Lung (tissue), 12 donors: Measurements from ENCODE around the gene NR2C2. TPM values are rescaled to one million over a fixed set of nuclear protein-coding genes. Genes with fewer than 3 reads are reported as not detected.
"Not testable (repeated sequence)": the region's sequence is repeated elsewhere in the genome, so short reads cannot be mapped to it uniquely, and the experiment has no call there.

ENCODE experiments used
- ATAC-seq: fragments of 200-7000 bp; cut with Tn5 transposase; one replicate; pipeline ENCODE4 v1.9.1; 2020; ENCODE audit warnings: moderate number of reproducible peaks; ENCODE audit not compliant: insufficient read depth, low FRiP score
- DNase-seq, 3 donors: peaks; one replicate each; pipeline ENCODE4 v3.0.0-alpha.2; 2013 to 2017
- H3K27ac ChIP-seq, 2 donors: one replicate each; pipeline ENCODE4 v1.5.1; 2013; ENCODE audit warnings: mild to moderate bottlenecking in 2 of 2, moderate library complexity in 2 of 2, control low read depth in 1 of 2, inconsistent platforms in 1 of 2, low read depth in 1 of 2, low read length in 1 of 2
- H3K27me3 ChIP-seq, 3 donors: one replicate each; pipeline ENCODE4 v1.5.1; 2013; ENCODE audit warnings: low read length in 2 of 3; ENCODE audit not compliant: control insufficient read depth in 3 of 3, insufficient read depth in 3 of 3
- H3K36me3 ChIP-seq, 4 donors: one replicate each; pipeline ENCODE4 v1.5.1; 2013; ENCODE audit warnings: low read length in 4 of 4, mild to moderate bottlenecking in 1 of 4, moderate library complexity in 1 of 4; ENCODE audit not compliant: control insufficient read depth in 4 of 4, insufficient read depth in 4 of 4
- H3K4me1 ChIP-seq, 5 donors: one replicate each; pipeline ENCODE4 v1.5.1; 2013; ENCODE audit warnings: low read length in 5 of 5, mild to moderate bottlenecking in 2 of 5, moderate library complexity in 1 of 5; ENCODE audit not compliant: control insufficient read depth in 5 of 5, insufficient read depth in 5 of 5
- H3K4me3 ChIP-seq: one replicate; pipeline ENCODE4 v1.5.1; 2013; ENCODE audit warnings: mild to moderate bottlenecking, control low read depth, moderate library complexity
- H3K9ac ChIP-seq, 2 donors: one replicate each; pipeline ENCODE4 v1.5.1; 2013; ENCODE audit warnings: low read length in 2 of 2, control low read depth in 1 of 2; ENCODE audit not compliant: insufficient read depth in 1 of 2
- H3K9me3 ChIP-seq, 4 donors: one replicate each; pipeline ENCODE4 v1.5.1; 2013; ENCODE audit warnings: low read length in 3 of 4, mild to moderate bottlenecking in 1 of 4, moderate library complexity in 1 of 4; ENCODE audit not compliant: control insufficient read depth in 4 of 4, insufficient read depth in 3 of 4
- CTCF ChIP-seq: IDR thresholded peaks from 2 replicates; pipeline ENCODE4 v1.5.1; 2012; ENCODE audit warnings: mild to moderate bottlenecking; ENCODE audit errors: control extremely low read depth, extremely low read depth
- whole genome bisulfite sequencing, 2 donors: extraction: QIAGEN DNeasy Blood & Tissue Kit; methylation state at CpG; one replicate each; pipeline ENCODE4 v1.1.7; 2013; 5-methylcytosine and 5-hydroxymethylcytosine counted together
- polyA plus RNA-seq, 2 donors: library from polyadenylated mRNA; stranded (reverse); fragments of 200-250 nt; gene quantifications; one replicate each; pipeline ENCODE4 v1.2.1, GENCODE V29; 2013
- total RNA-seq, 2 donors: library from RNA; depleted of rRNA in 1 of 2; stranded (reverse); fragments of >200 nt in 1 of 2; gene quantifications; one replicate each; pipeline ENCODE4 v1.2.1, GENCODE V29; 2014 to 2021
- donor health status: control.
- donor health status: control.
- donor health status: Bipolar disorder and iron deficiency.
- donor health status: healthy.
- donor health status: DM: yes; HTN: yes; CAD: no.

NR2C2 gene
- total and polyA plus RNA-seq, 4 donors, result 9.2 to 71.0 (median 24.8) TPM

- Histone ChIP-seq H3K27me3 (no peaks in the 10 kb centered on the region), H3K9me3 (no peaks in the 10 kb centered on the region), H3K36me3 (peaks cover 0 to 1% (median 0%) of the 10 kb centered on the region in 4 donors), H3K9ac (no peak overlapping the region), H3K4me1 (peaks cover 0 to 14% (median 6%) of the 10 kb centered on the region in 5 donors), H3K4me3 (no peak overlapping the region), H3K27ac (no peak overlapping the region)
- DNase-seq (no peak), ATAC-seq (no peak)
- WGBS, 2 donors, result 93 to 95% methylated on average over 7 of the region's 7 CpGs
- no peak for TF ChIP-seq CTCF
These were observed 44.6 kb downstream of the NR2C2 start for GRCh38 chr3:14991818-14992612.

DNA sequence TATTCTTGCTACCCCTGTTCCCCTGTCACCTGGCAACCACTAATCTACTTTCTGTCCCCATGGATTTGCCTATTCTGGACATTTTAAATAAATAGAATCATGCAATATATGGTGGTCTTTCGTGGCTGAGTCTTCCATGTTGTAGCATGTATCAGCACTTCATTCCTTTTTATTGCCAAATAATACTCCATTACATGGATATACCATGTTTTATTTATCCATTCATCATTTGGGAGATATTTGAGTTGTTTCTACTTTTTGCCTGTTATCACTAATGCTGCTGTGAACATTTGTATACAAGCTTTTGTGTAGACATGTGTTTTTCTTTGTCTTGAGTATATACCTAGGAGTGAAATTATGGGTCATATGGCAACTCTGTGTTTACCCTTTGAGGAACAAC lies 50.6 kb downstream of the NR2C2 start:
- TF ChIP-seq CTCF, result no peak
- ATAC-seq (no peak), DNase-seq (no peak)
- Histone ChIP-seq H3K9ac (no peak overlapping the region), H3K9me3 (peaks cover 0 to 4% (median 0%) of the 10 kb centered on the region in 4 donors), H3K27ac (no peak overlapping the region), H3K36me3 (peaks cover 0 to 7% (median 1%) of the 10 kb centered on the region in 4 donors), H3K4me1 (no peaks in the 10 kb centered on the region), H3K27me3 (no peaks in the 10 kb centered on the region), H3K4me3 (no peak overlapping the region)
- WGBS, 2 donors, result 100% methylated on average over 1 of the region's 1 CpG

- H3K27ac ChIP-seq, ATAC-seq, H3K4me1 ChIP-seq, H3K4me3 ChIP-seq, DNase-seq, H3K9me3 ChIP-seq, H3K27me3 ChIP-seq, H3K9ac ChIP-seq: not testable (repeated sequence)
- peaks cover 0 to 13% (median 6%) of the 10 kb centered on the region in 4 donors for H3K36me3 ChIP-seq
- WGBS, 2 donors, result 96% methylated on average over 6 of the region's 6 CpGs
These were observed 51.8 kb downstream of the NR2C2 start for GRCh38 chr3:14999182-14999581.

- Histone ChIP-seq H3K27me3 (no peaks in the 10 kb centered on the region), H3K36me3 (peaks cover 6 to 30% (median 19%) of the 10 kb centered on the region in 4 donors), H3K27ac (no peak overlapping the region), H3K4me3 (no peak overlapping the region), H3K9me3 (peaks cover 0 to 3% (median 0%) of the 10 kb centered on the region in 4 donors), H3K9ac (no peak overlapping the region), H3K4me1 (peaks cover 0 to 2% (median 0%) of the 10 kb centered on the region in 5 donors)
- DNase-seq (peak in 2 of 3 donors; percentile 29 to 72), ATAC-seq (no peak)
- no peak for TF ChIP-seq CTCF
- WGBS, 2 donors, result 75 to 83% methylated on average over 4 of the region's 4 CpGs
These were observed 60.3 kb downstream of the NR2C2 start for GRCh38 chr3:15007681-15008141.
